HepG2 (cell line): ENCODE data around the gene MBD5. TPM values are rescaled to one million over a fixed set of nuclear protein-coding genes. Genes with fewer than 3 reads are reported as not detected.
A peak's percentile ranks its signal among the peaks of the same experiment; 100 is the strongest.

ENCODE experiments used
- ATAC-seq: fragments of 200-7000 bp; cut with Tn5 transposase; 3 replicates; pipeline ENCODE4 v1.9.1; 2020; ENCODE audit warnings: mild to moderate bottlenecking, moderate library complexity
- BruUV-seq: library from RNA; stranded (reverse); fragments of 400-500 nt; replicated peaks from 2 replicates; lab custom pipeline; 2021; lab: Mats Ljungman, UMichigan
- CTCF ChIA-PET: fragments of 300-600 bp; formaldehyde crosslinking; extraction: SDS; loops from one replicate; lab custom pipeline; 2021; ENCODE audit warnings: low total read pairs, inconsistent platforms, low intra/inter-chr PET ratio; lab: Yijun Ruan, JAX
- POLR2A ChIA-PET: fragments of 350-600 bp; sonication (Branson Sonifier 250); formaldehyde crosslinking; loops from one replicate; lab custom pipeline; 2020; ENCODE audit warnings: antibody characterized with exemption, inconsistent platforms; lab: Yijun Ruan, JAX
- DNase-seq: peaks from one replicate; pipeline ENCODE4 v3.0.0-alpha.2; 2015; ENCODE audit warnings: low spot score
- FAIRE-seq: peaks from 3 replicates; lab custom pipeline; 2011; peaks lifted over from hg19 to GRCh38; lab: Jason Lieb, UNC
- H2AFZ ChIP-seq: one replicate; pipeline ENCODE4 v1.6.1; 2011; ENCODE audit warnings: low read length, inconsistent platforms
- H3K27ac ChIP-seq: fragments of 300-600 bp; 3 replicates; pipeline ENCODE4 v1.8.0; 2011; ENCODE audit warnings: mixed run types, mild to moderate bottlenecking, mixed read lengths, low read length, inconsistent platforms; ENCODE audit not compliant: insufficient read depth; ENCODE audit errors: extremely low read length
- H3K27me3 ChIP-seq, 2 experiments: fragments of 200-600 bp in 1 of 2; 2 replicates in 1 of 2; 3 replicates in 1 of 2; pipeline versions ENCODE4 v1.6.0 to v1.8.0; 2011; ENCODE audit warnings: low read length in 2 of 2, mild to moderate bottlenecking in 2 of 2, moderate library complexity in 2 of 2, inconsistent platforms in 1 of 2; ENCODE audit not compliant: insufficient read depth in 2 of 2, control insufficient read depth in 1 of 2
- H3K36me3 ChIP-seq, 2 experiments: fragments of 200-600 bp in 1 of 2; replicated peaks in 1 of 2; 2 replicates in 1 of 2; 3 replicates in 1 of 2; pipeline versions ENCODE4 v1.5.1 to v1.8.0; 2011; ENCODE audit warnings: low read length in 2 of 2, inconsistent platforms in 1 of 2; ENCODE audit not compliant: insufficient read depth in 2 of 2, control insufficient read depth in 1 of 2
- H3K4me1 ChIP-seq: 2 replicates; pipeline ENCODE4 v1.5.1; 2012; ENCODE audit warnings: low read length, inconsistent platforms; ENCODE audit not compliant: insufficient read depth
- H3K4me2 ChIP-seq: 2 replicates; pipeline ENCODE4 v1.6.0; 2011; ENCODE audit warnings: low read depth, low read length, inconsistent platforms
- H3K4me3 ChIP-seq, 3 experiments: fragments of 200-600 bp in 1 of 3; sonication (generic), shearing (Covaris generic) in 1 of 3; replicated peaks in 1 of 3; 2 replicates each; pipeline ENCODE4 v1.5.1; 2011 to 2016; ENCODE audit warnings: low read length in 3 of 3, inconsistent platforms in 2 of 3, low read depth in 2 of 3, mild to moderate bottlenecking in 2 of 3, control low read depth in 1 of 3, mixed read lengths in 1 of 3; ENCODE audit not compliant: insufficient read depth in 1 of 3
- H3K79me2 ChIP-seq: one replicate; pipeline ENCODE4 v1.6.1; 2011; ENCODE audit warnings: low read length, inconsistent platforms; ENCODE audit not compliant: insufficient read depth
- H3K9ac ChIP-seq: 2 replicates; pipeline ENCODE4 v1.6.0; 2011; ENCODE audit warnings: mild to moderate bottlenecking, low read depth, low read length, inconsistent platforms; ENCODE audit not compliant: insufficient read depth
- H3K9me3 ChIP-seq: 2 replicates; pipeline ENCODE4 v1.5.1; 2012; ENCODE audit warnings: mild to moderate bottlenecking, low read length
- H4K20me1 ChIP-seq: 2 replicates; pipeline ENCODE4 v1.6.0; 2011; ENCODE audit warnings: inconsistent platforms, mild to moderate bottlenecking, low read length, moderate library complexity; ENCODE audit not compliant: insufficient read depth
- CBX1 ChIP-seq: IDR thresholded peaks from one replicate; pipeline ENCODE4 v1.6.1; 2016; ENCODE audit warnings: antibody characterized with exemption, low read depth
- FOXA3 ChIP-seq: IDR thresholded peaks from 2 replicates; pipeline ENCODE4 v1.6.1; 2016; ENCODE audit warnings: missing genetic modification reagents, missing compliant biosample characterization
- GTF3A ChIP-seq: sonication (generic); formaldehyde crosslinking; conservative IDR thresholded peaks from 2 replicates; pipeline ENCODE4 v1.4.0; 2020; ENCODE audit warnings: mild to moderate bottlenecking, missing genetic modification reagents
- HDAC6 ChIP-seq: fragments of 200-600 bp; sonication (generic); IDR thresholded peaks from 2 replicates; pipeline ENCODE4 v1.7.0; 2017; ENCODE audit warnings: mild to moderate bottlenecking, antibody characterized with exemption, low read length, low read depth
- MEF2D ChIP-seq: sonication (generic); formaldehyde crosslinking; IDR thresholded peaks from 2 replicates; pipeline ENCODE4 v1.5.1; 2020; ENCODE audit warnings: mild to moderate bottlenecking, missing genetic modification reagents
- MXI1 ChIP-seq: IDR thresholded peaks from 3 replicates; pipeline ENCODE4 v1.6.1; 2012; ENCODE audit warnings: low read depth, low read length, inconsistent platforms, borderline replicate concordance
- PLRG1 ChIP-seq: fragments of 450-650 bp; conservative IDR thresholded peaks from 2 replicates; pipeline ENCODE4 v1.6.1; 2016
- PRPF4 ChIP-seq: fragments of 200-400 bp; formaldehyde crosslinking; IDR thresholded peaks from 2 replicates; pipeline ENCODE4 v1.6.1; 2016; ENCODE audit warnings: low read length, low read depth; ENCODE audit not compliant: poor library complexity, severe bottlenecking
- SMC3 ChIP-seq: IDR thresholded peaks from 2 replicates; pipeline ENCODE4 v1.6.1; 2011; ENCODE audit warnings: low read length, improper control_type of control experiment
- STAG1 ChIP-seq: sonication (generic); formaldehyde crosslinking; IDR thresholded peaks from 2 replicates; pipeline ENCODE4 v1.4.0; 2020; ENCODE audit warnings: missing genetic modification reagents
- TCF7L2 ChIP-seq: IDR thresholded peaks from 2 replicates; pipeline ENCODE4 v1.6.1; 2011; ENCODE audit warnings: mild to moderate bottlenecking, low read depth, low read length, moderate library complexity
- THAP7 ChIP-seq: sonication (generic); formaldehyde crosslinking; IDR thresholded peaks from 2 replicates; pipeline ENCODE4 v1.8.1; 2023; ENCODE audit warnings: mild to moderate bottlenecking, missing genetic modification reagents
- ZNF24 ChIP-seq: fragments of 450-650 bp; IDR thresholded peaks from 2 replicates; pipeline ENCODE4 v1.6.1; 2017; ENCODE audit warnings: antibody characterized with exemption, mild to moderate bottlenecking
- ZNF589 ChIP-seq: sonication (generic); formaldehyde crosslinking; conservative IDR thresholded peaks from 2 replicates; pipeline ENCODE4 v1.8.0; 2022; ENCODE audit warnings: mild to moderate bottlenecking, moderate library complexity, missing genetic modification reagents
- WGBS: methylation state at CpG from one replicate; pipeline ENCODE4 v1.1.6; 2017; ENCODE audit warnings: low lambda C conversion rate; 5-methylcytosine and 5-hydroxymethylcytosine counted together
- in situ Hi-C: cut with HindIII; loops from 2 replicates; pipeline ENCODE4 v1.10.0; 2017; ENCODE audit warnings: low pct_unique_long_range_greater_than_20kb; ENCODE audit not compliant: extremely low pct_ligation_motif_present
- intact Hi-C: fragments of 100-400 bp; cut with micrococcal nuclease; formaldehyde crosslinking; loops from one replicate; pipeline ENCODE4 v1.10.0; 2022; ENCODE audit not compliant: unreplicated experiment
- polyA plus RNA-seq, 8 experiments: library from polyadenylated mRNA; depleted of rRNA in 3 of 8; stranded (reverse) in 7 of 8; unstranded in 1 of 8; fragments of >200 nt; fragmentation: Illumina TruSeq in 4 of 8; extraction: Trizol in 4 of 8; gene quantifications; 2 replicates each; pipeline versions ENCODE4 v1.2.1 to v1.2.3, GENCODE V29; 2011 to 2016; ENCODE audit warnings: low read depth in 4 of 8, missing spikeins in 1 of 8, mixed read lengths in 1 of 8; ENCODE audit not compliant: insufficient read depth in 1 of 8
- total RNA-seq, 5 experiments: library from RNA; depleted of rRNA; stranded (reverse); fragments of >200 nt; fragmentation: Illumina TruSeq; extraction: Trizol; gene quantifications; 2 replicates each; pipeline ENCODE4 v1.2.3, GENCODE V29; 2016; ENCODE audit warnings: low read depth in 1 of 5
- TF ChIP-seq, protein P1 (sequence below): sonication (generic); formaldehyde crosslinking; IDR thresholded peaks from 2 replicates; pipeline ENCODE4 v1.5.1; 2020; ENCODE audit warnings: missing genetic modification reagents, mild to moderate bottlenecking, borderline replicate concordance
- TF ChIP-seq, protein P2 (sequence below): IDR thresholded peaks from 2 replicates; pipeline ENCODE4 v1.6.1; 2012; ENCODE audit warnings: low read depth, low read length, improper control_type of control experiment
- TF ChIP-seq, protein P3 (sequence below): sonication (generic); formaldehyde crosslinking; IDR thresholded peaks from 2 replicates; pipeline ENCODE4 v1.5.0; 2020; ENCODE audit warnings: mild to moderate bottlenecking, missing genetic modification reagents, moderate library complexity
- TF ChIP-seq, protein P4 (sequence below): IDR thresholded peaks from 2 replicates; pipeline ENCODE4 v1.6.1; 2016; ENCODE audit warnings: low read depth
- TF ChIP-seq, protein P5 (sequence below): sonication (generic); formaldehyde crosslinking; IDR thresholded peaks from 2 replicates; pipeline ENCODE4 v1.4.0; 2020; ENCODE audit warnings: mild to moderate bottlenecking, missing genetic modification reagents

MBD5 gene
- total and polyA plus RNA-seq, 2 of the 13 experiments (the other 11 are each of a cell fraction or from before 2014, with no cell fraction given), result 13.5 to 26.4 TPM

DNA sequence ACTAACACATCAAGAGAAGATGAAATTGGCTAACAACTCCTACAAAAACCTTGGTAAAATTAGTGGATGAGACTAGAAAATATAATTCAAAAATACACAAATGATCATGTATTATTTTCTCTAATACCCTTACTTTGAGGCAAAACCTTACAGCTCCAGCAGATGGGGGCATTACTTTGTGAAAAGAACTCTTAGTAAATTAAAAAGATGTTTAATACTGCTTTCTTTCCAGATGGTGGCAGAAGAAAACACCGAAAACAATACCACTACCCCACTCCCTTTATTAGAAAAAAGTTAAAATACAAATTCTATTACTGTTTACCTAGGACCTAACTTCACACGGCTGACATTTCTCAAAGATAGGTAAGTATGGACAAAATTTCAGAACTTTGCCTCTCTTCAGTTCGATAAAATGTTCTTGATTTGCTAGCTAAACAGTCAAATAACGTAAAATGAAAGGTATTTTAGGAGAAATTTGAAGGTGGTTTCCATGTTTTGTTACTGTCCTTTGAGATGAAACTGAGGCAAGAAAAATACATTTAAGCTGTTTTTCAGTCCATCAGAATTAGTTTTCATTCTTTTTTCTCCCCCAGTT, 31.0 kb upstream of the MBD5 start:
- no peaks in the 10 kb centered on the region for H3K9me3 ChIP-seq
- H3K9ac ChIP-seq, result no peak overlapping the region
- H2AFZ ChIP-seq, result no peak overlapping the region
- ChIA-PET CTCF (interaction anchor here (0.5 to 2.0 kb wide), 3 partner anchors 211 to 1000 kb away, joined by 3 to 26 read pairs (median 10); no protein-coding TSS in a partner anchor), POLR2A (no interaction called here)
- peaks cover 91% of the 10 kb centered on the region for H3K79me2 ChIP-seq
- FAIRE-seq (no peak), ATAC-seq (peak; percentile 70), DNase-seq (peak; percentile 47)
- H3K27ac ChIP-seq, result no peak overlapping the region
- 0 out of 2 replicates have a peak, but pooled peaks cover 5% of the 10 kb centered on the region for H3K4me1 ChIP-seq
- in situ Hi-C loops (no loop called here), intact Hi-C loops (loop anchor here (1.0 kb wide), 2 partner anchors 211 to 519 kb away; no protein-coding TSS in a partner anchor)
- no peak overlapping the region for H3K4me3 ChIP-seq
- no TSS peak for BruUV-seq
- H3K36me3 ChIP-seq, result peaks cover 0 to under 1% of the 10 kb centered on the region in 2 experiments; a peak in 1 of 5 replicates
- H3K4me2 ChIP-seq, result no peak overlapping the region
- H3K27me3 ChIP-seq, result no peaks in the 10 kb centered on the region
- 82% methylated on average over 4 of the region's 4 CpGs for WGBS
- peaks cover 24% of the 10 kb centered on the region for H4K20me1 ChIP-seq
- TF ChIP-seq, protein P1, sequence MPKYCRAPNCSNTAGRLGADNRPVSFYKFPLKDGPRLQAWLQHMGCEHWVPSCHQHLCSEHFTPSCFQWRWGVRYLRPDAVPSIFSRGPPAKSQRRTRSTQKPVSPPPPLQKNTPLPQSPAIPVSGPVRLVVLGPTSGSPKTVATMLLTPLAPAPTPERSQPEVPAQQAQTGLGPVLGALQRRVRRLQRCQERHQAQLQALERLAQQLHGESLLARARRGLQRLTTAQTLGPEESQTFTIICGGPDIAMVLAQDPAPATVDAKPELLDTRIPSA (CRISPR knock-in tag), result no peak
- TF ChIP-seq TCF7L2 (no peak), PLRG1 (no peak), MEF2D (no peak), HDAC6 (no peak), ZNF589 (no peak), ZNF24 (no peak), SMC3 (peak; percentile 54), CBX1 (no peak), GTF3A (CRISPR knock-in tag) (no peak), STAG1 (CRISPR knock-in tag) (peak; percentile 76), FOXA3 (no peak), MXI1 (no peak), THAP7 (CRISPR knock-in tag) (no peak), PRPF4 (no peak)
- TF ChIP-seq, protein P2, sequence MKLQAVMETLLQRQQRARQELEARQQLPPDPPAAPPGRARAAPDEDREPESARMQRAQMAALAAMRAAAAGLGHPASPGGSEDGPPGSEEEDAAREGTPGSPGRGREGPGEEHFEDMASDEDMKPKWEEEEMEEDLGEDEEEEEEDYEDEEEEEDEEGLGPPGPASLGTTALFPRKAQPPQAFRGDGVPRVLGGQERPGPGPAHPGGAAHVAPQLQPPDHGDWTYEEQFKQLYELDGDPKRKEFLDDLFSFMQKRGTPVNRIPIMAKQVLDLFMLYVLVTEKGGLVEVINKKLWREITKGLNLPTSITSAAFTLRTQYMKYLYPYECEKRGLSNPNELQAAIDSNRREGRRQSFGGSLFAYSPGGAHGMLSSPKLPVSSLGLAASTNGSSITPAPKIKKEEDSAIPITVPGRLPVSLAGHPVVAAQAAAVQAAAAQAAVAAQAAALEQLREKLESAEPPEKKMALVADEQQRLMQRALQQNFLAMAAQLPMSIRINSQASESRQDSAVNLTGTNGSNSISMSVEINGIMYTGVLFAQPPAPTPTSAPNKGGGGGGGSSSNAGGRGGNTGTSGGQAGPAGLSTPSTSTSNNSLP, result peak; percentile 65; the same call in 1 of the 2 replicates
- TF ChIP-seq, protein P3, sequence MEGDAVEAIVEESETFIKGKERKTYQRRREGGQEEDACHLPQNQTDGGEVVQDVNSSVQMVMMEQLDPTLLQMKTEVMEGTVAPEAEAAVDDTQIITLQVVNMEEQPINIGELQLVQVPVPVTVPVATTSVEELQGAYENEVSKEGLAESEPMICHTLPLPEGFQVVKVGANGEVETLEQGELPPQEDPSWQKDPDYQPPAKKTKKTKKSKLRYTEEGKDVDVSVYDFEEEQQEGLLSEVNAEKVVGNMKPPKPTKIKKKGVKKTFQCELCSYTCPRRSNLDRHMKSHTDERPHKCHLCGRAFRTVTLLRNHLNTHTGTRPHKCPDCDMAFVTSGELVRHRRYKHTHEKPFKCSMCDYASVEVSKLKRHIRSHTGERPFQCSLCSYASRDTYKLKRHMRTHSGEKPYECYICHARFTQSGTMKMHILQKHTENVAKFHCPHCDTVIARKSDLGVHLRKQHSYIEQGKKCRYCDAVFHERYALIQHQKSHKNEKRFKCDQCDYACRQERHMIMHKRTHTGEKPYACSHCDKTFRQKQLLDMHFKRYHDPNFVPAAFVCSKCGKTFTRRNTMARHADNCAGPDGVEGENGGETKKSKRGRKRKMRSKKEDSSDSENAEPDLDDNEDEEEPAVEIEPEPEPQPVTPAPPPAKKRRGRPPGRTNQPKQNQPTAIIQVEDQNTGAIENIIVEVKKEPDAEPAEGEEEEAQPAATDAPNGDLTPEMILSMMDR (CRISPR knock-in tag), result peak; percentile 40
- TF ChIP-seq, protein P4, sequence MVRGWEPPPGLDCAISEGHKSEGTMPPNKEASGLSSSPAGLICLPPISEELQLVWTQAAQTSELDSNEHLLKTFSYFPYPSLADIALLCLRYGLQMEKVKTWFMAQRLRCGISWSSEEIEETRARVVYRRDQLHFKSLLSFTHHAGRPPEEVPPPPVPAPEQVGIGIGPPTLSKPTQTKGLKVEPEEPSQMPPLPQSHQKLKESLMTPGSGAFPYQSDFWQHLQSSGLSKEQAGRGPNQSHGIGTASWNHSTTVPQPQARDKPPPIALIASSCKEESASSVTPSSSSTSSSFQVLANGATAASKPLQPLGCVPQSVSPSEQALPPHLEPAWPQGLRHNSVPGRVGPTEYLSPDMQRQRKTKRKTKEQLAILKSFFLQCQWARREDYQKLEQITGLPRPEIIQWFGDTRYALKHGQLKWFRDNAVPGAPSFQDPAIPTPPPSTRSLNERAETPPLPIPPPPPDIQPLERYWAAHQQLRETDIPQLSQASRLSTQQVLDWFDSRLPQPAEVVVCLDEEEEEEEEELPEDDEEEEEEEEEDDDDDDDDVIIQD (CRISPR knock-in tag), result peak; percentile 80
- TF ChIP-seq, protein P5, sequence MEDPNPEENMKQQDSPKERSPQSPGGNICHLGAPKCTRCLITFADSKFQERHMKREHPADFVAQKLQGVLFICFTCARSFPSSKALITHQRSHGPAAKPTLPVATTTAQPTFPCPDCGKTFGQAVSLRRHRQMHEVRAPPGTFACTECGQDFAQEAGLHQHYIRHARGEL, result no peak
